SK-N-SH (cell line): Measurements from ENCODE around the gene MAP2K5. TPM values are rescaled to one million over a fixed set of nuclear protein-coding genes. Genes with fewer than 3 reads are reported as not detected.

Experiments used
- CTCF ChIA-PET: fragments of 300-600, 350-600 bp; formaldehyde crosslinking; extraction: SDS; loops from one replicate; lab custom pipeline; 2021; lab: Yijun Ruan, JAX
- POLR2A ChIA-PET: fragments of 350-600 bp; sonication (Branson Sonifier 250); formaldehyde crosslinking; extraction: SDS; loops from one replicate; lab custom pipeline; 2020; ENCODE audit warnings: antibody characterized with exemption, inconsistent platforms; lab: Yijun Ruan, JAX
- DNase-seq: peaks from one replicate; pipeline ENCODE4 v3.0.0; 2012
- H2AFZ ChIP-seq: fragments of 200-600 bp; sonication (generic); 2 replicates; pipeline ENCODE4 v1.8.1; 2016; ENCODE audit warnings: antibody characterized with exemption, mild to moderate bottlenecking, low read depth
- H3F3A ChIP-seq: fragments of 200-600 bp; sonication (generic); replicated peaks from 2 replicates; pipeline ENCODE3; 2016; ENCODE audit warnings: antibody characterized with exemption, mild to moderate bottlenecking; ENCODE audit not compliant: insufficient read depth
- H3K27ac ChIP-seq, 2 experiments: fragments of 200-500 bp in 1 of 2; fragments of 200-600 bp in 1 of 2; sonication (Bioruptor generic) in 1 of 2; sonication (generic), shearing (Covaris generic) in 1 of 2; 2 replicates each; pipeline versions ENCODE4 v1.5.1 to v1.6.1; 2014 to 2016; ENCODE audit warnings: low read depth in 2 of 2, inconsistent platforms in 1 of 2, low read length in 1 of 2, mild to moderate bottlenecking in 1 of 2, mixed read lengths in 1 of 2
- H3K27me3 ChIP-seq: fragments of 200-600 bp; sonication (generic), shearing (Covaris generic); 2 replicates; pipeline ENCODE4 v1.6.1; 2016; ENCODE audit warnings: mixed run types; ENCODE audit not compliant: insufficient read depth
- H3K36me3 ChIP-seq, 2 experiments: fragments of 200-500 bp in 1 of 2; fragments of 200-600 bp in 1 of 2; sonication (Bioruptor generic) in 1 of 2; sonication (generic) in 1 of 2; replicated peaks in 1 of 2; 2 replicates each; pipeline versions ENCODE3 to v1.5.1; 2014 to 2016; ENCODE audit warnings: low read length in 1 of 2, mild to moderate bottlenecking in 1 of 2; ENCODE audit not compliant: insufficient read depth in 2 of 2, control insufficient read depth in 1 of 2
- H3K4me1 ChIP-seq, 2 experiments: fragments of 200-500 bp in 1 of 2; fragments of 200-600 bp in 1 of 2; sonication (Bioruptor generic) in 1 of 2; sonication (generic), shearing (Covaris generic) in 1 of 2; 2 replicates each; pipeline versions ENCODE4 v1.5.1 to v1.6.1; 2014 to 2016; ENCODE audit warnings: low read depth in 1 of 2, low read length in 1 of 2, mixed run types in 1 of 2; ENCODE audit not compliant: insufficient read depth in 2 of 2, control insufficient read depth in 1 of 2
- H3K4me2 ChIP-seq: fragments of 200-600 bp; sonication (generic), shearing (Covaris generic); 2 replicates; pipeline ENCODE4 v1.6.1; 2017; ENCODE audit warnings: mixed run types
- H3K4me3 ChIP-seq, 2 experiments: fragments of 200-500 bp in 1 of 2; fragments of 200-600 bp in 1 of 2; sonication (Bioruptor generic) in 1 of 2; sonication (generic), shearing (Covaris generic) in 1 of 2; 2 replicates each; pipeline versions ENCODE4 v1.5.1 to v1.8.1; 2014 to 2016; ENCODE audit warnings: low read depth in 2 of 2, inconsistent platforms in 1 of 2, low read length in 1 of 2, mild to moderate bottlenecking in 1 of 2, mixed read lengths in 1 of 2, moderate library complexity in 1 of 2
- H3K79me2 ChIP-seq: fragments of 200-600 bp; sonication (generic); 2 replicates; pipeline ENCODE4 v1.8.1; 2017; ENCODE audit warnings: mild to moderate bottlenecking; ENCODE audit not compliant: insufficient read depth
- H3K9ac ChIP-seq: fragments of 200-600 bp; sonication (generic); 2 replicates; pipeline ENCODE4 v1.6.1; 2017; ENCODE audit warnings: mixed run types
- H3K9me2 ChIP-seq: fragments of 200-600 bp; sonication (generic); 2 replicates; pipeline ENCODE4 v1.6.1; 2017; ENCODE audit warnings: mixed run types
- H3K9me3 ChIP-seq: fragments of 200-600 bp; sonication (generic); 2 replicates; pipeline ENCODE4 v1.6.1; 2017; ENCODE audit warnings: mixed run types, mild to moderate bottlenecking, moderate library complexity
- H4K20me1 ChIP-seq: fragments of 200-600 bp; sonication (generic); 2 replicates; pipeline ENCODE4 v1.6.1; 2017; ENCODE audit warnings: mild to moderate bottlenecking, mixed run types; ENCODE audit not compliant: insufficient read depth
- CHD2 ChIP-seq: fragments of 150-350 bp; IDR thresholded peaks from 2 replicates; pipeline ENCODE4 v1.6.1; 2018; ENCODE audit warnings: low read length; ENCODE audit not compliant: partially characterized antibody
- CTCF ChIP-seq: fragments of 200-600 bp; sonication (generic); IDR thresholded peaks from 2 replicates; pipeline ENCODE4 v1.6.1; 2017; ENCODE audit warnings: antibody characterized with exemption, mild to moderate bottlenecking, moderate library complexity
- FOXJ3 ChIP-seq: sonication (generic); formaldehyde crosslinking; IDR thresholded peaks from 2 replicates; pipeline ENCODE4 v1.5.1; 2020; ENCODE audit warnings: mild to moderate bottlenecking, missing genetic modification reagents
- FOXM1 ChIP-seq: IDR thresholded peaks from 2 replicates; pipeline ENCODE4 v1.4.0; 2012; ENCODE audit warnings: low read depth, mild to moderate bottlenecking
- GABPA ChIP-seq: IDR thresholded peaks from 2 replicates; pipeline ENCODE4 v1.4.0; 2012; ENCODE audit warnings: low read depth, mild to moderate bottlenecking
- GATA2 ChIP-seq: sonication (generic); formaldehyde crosslinking; IDR thresholded peaks from 2 replicates; pipeline ENCODE4 v1.5.0; 2020; ENCODE audit warnings: mild to moderate bottlenecking, missing genetic modification reagents
- MAX ChIP-seq: IDR thresholded peaks from 2 replicates; pipeline ENCODE4 v1.4.0; 2012; ENCODE audit warnings: low read depth
- MXI1 ChIP-seq: IDR thresholded peaks from 2 replicates; pipeline ENCODE4 v1.6.1; 2012; ENCODE audit warnings: mild to moderate bottlenecking, low read depth, low read length, improper control_type of control experiment
- NFIC ChIP-seq: IDR thresholded peaks from 2 replicates; pipeline ENCODE4 v1.4.0; 2012; ENCODE audit warnings: borderline replicate concordance
- NRF1 ChIP-seq: IDR thresholded peaks from 2 replicates; pipeline ENCODE4 v1.6.1; 2012; ENCODE audit warnings: low read depth, mild to moderate bottlenecking, low read length
- POLR2AphosphoS5 ChIP-seq: IDR thresholded peaks from 2 replicates; pipeline ENCODE4 v1.6.1; 2012; ENCODE audit warnings: low read depth, low read length
- RAD21 ChIP-seq: IDR thresholded peaks from 2 replicates; pipeline ENCODE4 v1.6.1; 2012; ENCODE audit warnings: mild to moderate bottlenecking, low read length
- RCOR1 ChIP-seq: fragments of 150-350 bp; IDR thresholded peaks from 2 replicates; pipeline ENCODE4 v1.6.1; 2017; ENCODE audit warnings: antibody characterized with exemption, low read length
- REST ChIP-seq: IDR thresholded peaks from 2 replicates; pipeline ENCODE4 v1.6.1; 2012; ENCODE audit warnings: mild to moderate bottlenecking, low read depth, low read length, moderate library complexity
- RFX5 ChIP-seq: IDR thresholded peaks from 2 replicates; pipeline ENCODE4 v1.6.1; 2012; ENCODE audit warnings: mild to moderate bottlenecking, improper control_type of control experiment, low read length
- RXRA ChIP-seq: IDR thresholded peaks from 2 replicates; pipeline ENCODE4 v1.4.0; 2012; ENCODE audit warnings: low read depth, mild to moderate bottlenecking, borderline replicate concordance
- SIN3A ChIP-seq: IDR thresholded peaks from 2 replicates; pipeline ENCODE4 v1.6.1; 2012; ENCODE audit warnings: low read depth, mild to moderate bottlenecking, low read length, moderate library complexity, borderline replicate concordance
- SMC3 ChIP-seq: IDR thresholded peaks from 2 replicates; pipeline ENCODE4 v1.6.1; 2012; ENCODE audit warnings: low read depth, low read length, improper control_type of control experiment
- TAF1 ChIP-seq: IDR thresholded peaks from 2 replicates; pipeline ENCODE4 v1.6.1; 2012; ENCODE audit warnings: low read depth, mild to moderate bottlenecking, low read length, moderate library complexity, borderline replicate concordance
- TEAD4 ChIP-seq: IDR thresholded peaks from 2 replicates; pipeline ENCODE4 v1.4.0; 2012; ENCODE audit warnings: mild to moderate bottlenecking, borderline replicate concordance; ENCODE audit not compliant: insufficient read depth
- USF2 ChIP-seq: fragments of 150-350 bp; IDR thresholded peaks from 2 replicates; pipeline ENCODE4 v1.6.1; 2017; ENCODE audit warnings: antibody characterized with exemption, low read length, low read depth, borderline replicate concordance
- ZBTB33 ChIP-seq: IDR thresholded peaks from 2 replicates; pipeline ENCODE4 v1.4.0; 2012; ENCODE audit warnings: low read depth, borderline replicate concordance
- WGBS: methylation state at CpG from one replicate; pipeline ENCODE4 v1.1.6; 2017; ENCODE audit warnings: low lambda C conversion rate; 5-methylcytosine and 5-hydroxymethylcytosine counted together
- polyA plus RNA-seq, 3 experiments: library from polyadenylated mRNA; depleted of rRNA; stranded (reverse); fragments of >200 nt; gene quantifications; 2 replicates each; pipeline ENCODE4 v1.2.3, GENCODE V29; 2012

MAP2K5 gene
- 3.8 and 6.2 TPM in 2 replicates for polyA plus RNA-seq (2012; rRNA removed)
- 6.8 and 7.8 TPM in 2 replicates for polyA plus RNA-seq (2012; cell fraction: cytosol; rRNA removed)
- polyA plus RNA-seq (2012; cell fraction: nucleus; rRNA removed), result 9.2 and 10.9 TPM in 2 replicates

GRCh38 chr15:67542420-67543347 is at the start of gene MAP2K5:
TSS of gene MAP2K5 (plus strand) at chr15:67542703. CDS start at chr15:67543336, 633 bp downstream.
- Histone ChIP-seq H3K4me3 (peak within 1 kb of the TSS; percentile 73 to 90), H4K20me1 (no peaks in the 10 kb centered on the region), H3K9ac (peak within 1 kb of the TSS; percentile 75), H3K27ac (peak within 1 kb of the TSS; percentile 75 to 88), H3K79me2 (peaks cover 17% of the 10 kb centered on the region), H3K4me2 (peak within 1 kb of the TSS; percentile 83), H3K4me1 (peaks cover 7 to 13% of the 10 kb centered on the region in 2 experiments; a peak in 3 of 4 replicates), H3K9me3 (no peaks in the 10 kb centered on the region), H3K27me3 (no peaks in the 10 kb centered on the region), H3K9me2 (no peaks in the 10 kb centered on the region), H3F3A (peaks cover 8% of the 10 kb centered on the region), H3K36me3 (peaks cover 0 to 19% of the 10 kb centered on the region in 2 experiments), H2AFZ (peak within 1 kb of the TSS; percentile 98)
- peak; percentile 94 for DNase-seq
- 1% methylated on average over 21 of the region's 91 CpGs for WGBS
- ChIA-PET POLR2A (interaction anchor here (0.6 to 1.0 kb wide), 3 partner anchors 21 to 500 kb away, joined by 3 to 4 read pairs (median 3); partner anchors contain the start of gene C15orf61), CTCF (interaction anchor here (0.8 to 1.3 kb wide), 4 partner anchors 19 to 295 kb away, joined by 3 to 7 read pairs (median 4); no protein-coding TSS in a partner anchor)
- no peak for TF ChIP-seq RAD21
- 0 out of 2 replicates have a peak, but pooled peaks have one; percentile 27 for TF ChIP-seq REST
- TF ChIP-seq NFIC, result no peak
- TF ChIP-seq RFX5, result no peak
- TF ChIP-seq CHD2, result peak; percentile 67
- no peak for TF ChIP-seq RXRA
- peak; percentile 74 for TF ChIP-seq TAF1
- TF ChIP-seq GATA2 (CRISPR knock-in tag), result no peak
- no peak for TF ChIP-seq USF2
- no peak for TF ChIP-seq ZBTB33
- TF ChIP-seq SMC3, result 0 out of 2 replicates have a peak, but pooled peaks have one; percentile 13
- no peak for TF ChIP-seq RCOR1
- TF ChIP-seq MAX, result peak; percentile 71; the same call in 1 of the 2 replicates
- TF ChIP-seq POLR2AphosphoS5, result peak; percentile 85
- no peak for TF ChIP-seq FOXM1
- no peak for TF ChIP-seq FOXJ3 (CRISPR knock-in tag)
- TF ChIP-seq MXI1, result peak; percentile 93
- TF ChIP-seq CTCF, result no peak
- TF ChIP-seq GABPA, result peak; percentile 89
- TF ChIP-seq TEAD4, result no peak
- peak; percentile 60; the same call in 1 of the 2 replicates for TF ChIP-seq SIN3A
- TF ChIP-seq NRF1, result peak; percentile 3; the same call in 1 of the 2 replicates
